SH-SY5Y (cell line): ENCODE measurements around the gene EXOC3.

Experiments
- GATA2 ChIP-seq: IDR thresholded peaks from 2 replicates; pipeline ENCODE4 v1.6.1; 2011; ENCODE audit warnings: mild to moderate bottlenecking, low read depth, low read length
- GATA3 ChIP-seq: IDR thresholded peaks from 2 replicates; pipeline ENCODE4 v1.6.1; 2011; ENCODE audit warnings: low read depth, mild to moderate bottlenecking, low read length, moderate library complexity

Gene EXOC3

DNA sequence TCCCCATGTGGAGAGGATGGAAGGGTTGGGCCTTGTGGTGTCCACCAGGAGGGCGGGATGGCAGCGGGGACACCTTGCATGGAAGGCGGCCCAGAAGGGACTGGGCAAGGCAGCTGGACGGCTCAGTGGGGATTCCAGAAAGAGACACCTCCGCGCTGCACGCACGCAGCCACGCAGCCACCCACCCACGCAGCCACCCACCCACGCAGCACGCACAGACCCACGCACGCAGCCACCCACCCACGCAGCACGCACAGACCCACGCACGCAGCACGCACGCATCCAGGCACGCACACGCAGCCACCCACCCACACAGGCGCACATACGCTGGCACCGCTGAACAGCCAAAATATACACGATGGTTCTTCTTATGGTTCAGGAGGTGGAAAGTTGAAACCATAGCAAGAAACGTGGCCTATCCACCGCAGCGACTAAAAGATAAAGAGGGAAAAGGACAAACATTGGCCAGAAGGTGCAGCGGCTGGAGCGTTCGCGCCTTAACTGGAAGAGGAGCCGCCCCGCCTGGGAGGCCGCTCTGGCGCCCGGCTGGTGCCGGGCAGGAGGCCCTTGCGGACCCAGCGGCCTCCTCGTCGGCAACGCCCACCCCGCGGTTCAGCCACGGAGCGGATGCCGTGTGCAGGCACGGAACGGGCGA lies 22.2 kb upstream of the EXOC3 start:
- TF ChIP-seq GATA2: no peak
- no peak for TF ChIP-seq GATA3

- TF ChIP-seq GATA2: no peak
- TF ChIP-seq GATA3: no peak
Observed at GRCh38 chr5:421287-421880, 21.6 kb upstream of the EXOC3 start.

- TF ChIP-seq GATA3: no peak
- no peak for TF ChIP-seq GATA2
Observed at GRCh38 chr5:421901-422300, 21.1 kb upstream of the EXOC3 start.

DNA sequence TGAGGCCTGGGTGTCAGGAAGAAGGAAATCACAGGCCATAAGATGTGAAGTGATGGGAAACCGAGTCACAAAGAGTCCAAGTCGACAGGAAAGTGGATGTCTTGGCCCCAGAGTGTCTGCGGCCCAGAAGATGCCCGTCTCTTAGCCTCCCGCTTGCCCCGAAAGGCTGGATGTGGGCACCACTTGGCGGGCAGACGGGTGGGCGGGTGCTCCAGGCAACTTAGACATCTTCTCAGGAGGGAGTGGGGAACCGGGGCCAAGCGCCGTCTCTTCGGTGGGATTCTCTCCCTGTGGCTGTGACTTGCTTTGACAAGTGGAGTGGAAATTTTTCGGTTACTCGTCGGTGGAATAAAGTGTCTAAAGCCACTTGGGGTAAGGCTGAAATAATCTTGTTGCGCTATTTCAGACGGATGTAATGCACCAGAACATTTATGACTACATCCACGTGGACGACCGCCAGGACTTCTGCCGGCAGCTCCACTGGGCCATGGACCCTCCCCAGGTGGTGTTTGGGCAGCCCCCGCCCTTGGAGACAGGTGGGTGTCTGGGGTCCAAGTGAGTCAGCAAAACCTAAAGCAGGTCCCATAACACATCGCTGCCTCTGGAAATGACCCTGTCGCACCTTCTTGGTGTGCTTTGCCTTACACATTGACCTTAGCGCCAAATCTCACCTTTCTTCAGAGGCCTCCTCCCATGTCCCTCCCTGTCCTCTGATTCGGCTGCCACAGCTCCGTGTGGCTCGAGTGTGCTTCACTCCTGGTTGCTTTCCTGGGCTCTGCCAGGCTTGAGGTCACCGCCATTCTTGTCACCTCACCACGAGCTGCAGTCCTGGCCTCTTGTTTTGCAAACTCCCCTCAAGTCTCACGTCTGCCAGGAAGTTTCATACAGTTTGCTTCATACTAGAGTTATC lies 20.4 kb upstream of the EXOC3 start:
- TF ChIP-seq GATA3 (no peak), GATA2 (no peak)

DNA sequence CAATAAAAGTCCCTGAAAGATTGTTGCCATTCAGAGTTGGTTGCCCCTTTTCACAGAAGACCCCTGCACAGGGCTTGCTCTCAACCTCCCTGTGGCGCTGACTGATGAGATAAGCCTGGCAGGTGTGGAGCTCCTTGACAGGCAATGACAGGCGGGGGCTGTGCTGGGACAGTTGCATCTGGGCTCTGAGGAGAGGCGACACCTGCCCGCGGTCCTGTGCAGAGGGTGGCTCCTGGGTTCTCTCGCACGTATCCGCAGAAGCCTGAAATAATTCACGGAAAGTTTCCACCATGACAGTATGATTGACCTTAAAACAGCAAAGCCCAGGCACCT lies 19.8 kb upstream of the EXOC3 start:
- no peak for TF ChIP-seq GATA3
- no peak for TF ChIP-seq GATA2

GRCh38 chr5:423626-424261 lies 19.2 kb upstream of the EXOC3 start:
- TF ChIP-seq GATA2: no peak
- no peak for TF ChIP-seq GATA3

DNA sequence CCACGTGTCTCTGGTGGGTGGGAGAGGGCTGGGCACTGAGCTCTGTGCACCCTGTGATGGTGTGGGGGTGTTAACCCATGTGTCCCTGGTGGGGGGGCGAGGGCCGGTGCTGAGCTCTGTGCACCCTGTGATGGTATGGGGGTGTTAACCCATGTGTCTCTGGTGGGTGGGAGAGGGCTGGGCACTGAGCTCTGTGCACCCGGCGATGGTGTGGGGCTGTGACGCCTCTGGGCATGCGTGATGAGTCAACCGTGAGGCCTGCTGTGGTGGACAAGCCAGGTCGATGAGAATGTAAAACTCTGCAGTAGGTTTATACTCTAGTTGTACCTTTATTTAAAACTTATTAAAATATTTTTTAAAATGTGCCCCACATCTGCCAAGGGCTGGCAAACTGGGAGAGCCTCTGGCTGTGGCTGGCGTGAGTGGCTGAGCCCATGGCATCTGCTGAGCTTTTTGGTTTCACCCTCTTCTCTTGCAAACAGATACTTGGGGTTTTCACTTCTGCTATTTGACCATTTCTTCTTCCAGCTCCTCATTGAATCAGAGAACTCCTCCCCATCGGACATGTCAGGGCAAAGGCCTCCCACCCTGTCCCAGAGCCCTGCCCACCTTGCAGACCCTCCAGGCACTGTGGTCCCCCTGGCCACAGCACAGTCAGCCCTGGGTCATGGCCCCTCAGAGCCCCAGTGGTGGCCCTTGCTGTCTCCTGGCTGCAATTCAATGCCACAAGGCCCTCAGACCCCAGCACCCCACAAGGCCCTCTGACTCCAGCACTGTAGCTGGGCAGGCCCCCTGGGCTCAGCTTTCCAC lies 18.5 kb upstream of the EXOC3 start:
- TF ChIP-seq GATA2: no peak
- no peak for TF ChIP-seq GATA3

DNA sequence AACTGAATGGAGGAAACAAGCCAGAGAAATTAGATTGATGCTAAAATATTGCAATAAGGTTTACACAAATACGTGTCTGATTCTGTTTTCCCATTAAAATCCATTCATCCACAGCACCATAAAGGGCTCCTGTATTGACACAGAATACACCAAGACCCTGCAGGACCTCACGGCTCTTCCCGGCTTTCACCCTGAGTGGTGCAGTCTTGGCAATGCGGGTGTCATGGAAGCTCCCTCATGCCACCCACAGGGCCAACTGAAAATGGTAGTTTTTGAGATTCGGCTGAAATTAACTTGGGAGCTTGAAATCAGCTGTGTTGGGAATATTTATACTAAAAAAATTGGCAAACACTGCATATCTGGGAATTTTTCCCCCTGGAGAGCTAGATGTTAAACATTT lies 17.3 kb upstream of the EXOC3 start:
- TF ChIP-seq GATA3: no peak
- TF ChIP-seq GATA2: no peak

- no peak for TF ChIP-seq GATA2
- no peak for TF ChIP-seq GATA3
Observed at GRCh38 chr5:426392-426976, 16.5 kb upstream of the EXOC3 start.

GRCh38 chr5:427415-428087 lies 15.4 kb upstream of the EXOC3 start:
- no peak for TF ChIP-seq GATA3
- TF ChIP-seq GATA2: no peak

GRCh38 chr5:428219-428618 lies 14.8 kb upstream of the EXOC3 start:
- TF ChIP-seq GATA3: no peak
- TF ChIP-seq GATA2: no peak

DNA sequence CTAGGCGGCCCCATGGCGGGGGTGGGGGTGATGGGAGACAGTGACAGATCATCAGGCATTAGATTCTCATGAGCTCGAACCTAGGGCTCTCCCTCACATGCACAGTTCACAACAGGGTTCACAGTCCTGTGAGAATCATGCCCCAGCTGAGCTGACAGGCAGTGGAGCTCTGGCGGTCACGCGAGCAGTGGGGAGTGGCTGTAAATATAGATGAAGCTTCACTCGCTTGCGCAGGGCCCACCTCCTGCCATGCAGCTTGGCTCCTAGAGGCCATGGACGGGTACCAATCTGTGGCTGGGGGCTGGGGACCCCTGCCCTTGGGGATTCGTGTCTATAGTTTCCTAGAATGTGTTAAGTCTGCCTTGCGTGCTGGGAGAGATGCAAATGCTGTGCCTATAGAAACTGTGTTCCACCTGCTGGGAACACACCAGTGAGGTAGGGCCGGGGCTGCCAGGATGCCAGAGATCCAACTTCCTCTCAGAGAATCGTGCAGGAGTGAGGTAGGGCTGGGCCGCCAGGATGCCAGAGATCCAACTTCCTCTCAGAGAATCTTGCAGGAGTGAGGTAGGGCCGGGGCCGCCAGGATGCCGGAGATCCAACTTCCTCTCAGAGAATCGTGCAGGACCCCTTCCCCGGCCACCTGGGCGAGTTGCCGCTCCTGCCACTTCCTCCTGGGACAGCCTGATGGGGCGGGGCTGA lies 14.1 kb upstream of the EXOC3 start:
- no peak for TF ChIP-seq GATA3
